HG03103 (cell line): Measurements from ENCODE around the gene PCCA.
"Not testable (repeated sequence)": the region's sequence is repeated elsewhere in the genome, so short reads cannot be mapped to it uniquely, and the experiment has no call there.

Experiments
- ATAC-seq: cut with Tn5 transposase; IDR thresholded peaks from one replicate; pipeline ENCODE4 v1.9.1; 2021; ENCODE audit warnings: low read depth; ENCODE audit not compliant: unreplicated experiment

Gene PCCA

DNA sequence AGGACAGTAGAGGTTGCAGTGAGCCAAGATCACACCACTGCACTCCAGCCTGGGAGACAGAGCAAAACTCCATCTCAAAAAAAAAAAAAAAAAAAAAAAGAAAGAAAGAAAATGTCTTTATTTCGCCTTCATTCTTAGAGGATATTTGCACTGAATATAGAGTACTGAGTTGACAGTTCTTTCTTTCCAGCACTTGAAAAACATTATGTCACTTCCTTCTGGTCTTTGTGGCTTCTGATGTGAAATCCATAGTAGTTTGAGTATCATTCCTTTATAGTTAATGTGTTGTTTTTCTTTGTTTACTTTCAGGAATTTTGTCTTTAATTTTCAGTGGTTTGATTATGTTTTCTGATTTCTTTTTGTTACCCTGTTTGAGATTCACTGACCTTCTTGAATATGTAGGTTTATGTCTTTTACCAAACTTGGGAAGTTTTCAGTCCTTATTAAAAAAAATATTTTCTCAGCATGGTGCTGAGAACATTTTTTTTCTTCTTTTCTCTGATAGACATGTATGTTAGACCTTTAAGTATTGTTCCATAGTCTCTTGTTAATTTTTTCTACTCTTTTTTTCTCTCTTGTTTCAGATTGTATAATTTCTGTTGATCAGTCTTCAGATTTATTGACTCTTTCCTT is 50.1 kb downstream of the PCCA start:
- ATAC-seq: no peak

DNA sequence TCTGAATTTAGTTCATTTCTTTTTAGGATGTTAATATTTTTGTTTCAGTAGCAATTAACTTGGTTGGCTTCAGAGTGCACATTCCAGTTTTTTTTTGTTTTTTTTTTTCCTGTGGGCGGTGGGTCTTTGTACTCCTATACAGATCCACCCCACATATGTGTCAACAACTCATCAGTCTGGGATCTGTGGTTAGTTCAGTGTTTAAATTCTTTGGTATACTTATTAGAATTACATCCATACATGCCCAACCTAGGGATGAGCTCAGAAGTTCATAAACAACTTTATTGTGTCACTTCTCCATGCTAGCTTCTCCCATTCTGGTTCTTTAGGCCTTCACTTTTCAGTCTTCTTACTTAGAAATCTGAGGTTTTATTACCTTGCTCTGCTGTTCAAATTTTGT is 50.9 kb downstream of the PCCA start:
- ATAC-seq: no peak

DNA sequence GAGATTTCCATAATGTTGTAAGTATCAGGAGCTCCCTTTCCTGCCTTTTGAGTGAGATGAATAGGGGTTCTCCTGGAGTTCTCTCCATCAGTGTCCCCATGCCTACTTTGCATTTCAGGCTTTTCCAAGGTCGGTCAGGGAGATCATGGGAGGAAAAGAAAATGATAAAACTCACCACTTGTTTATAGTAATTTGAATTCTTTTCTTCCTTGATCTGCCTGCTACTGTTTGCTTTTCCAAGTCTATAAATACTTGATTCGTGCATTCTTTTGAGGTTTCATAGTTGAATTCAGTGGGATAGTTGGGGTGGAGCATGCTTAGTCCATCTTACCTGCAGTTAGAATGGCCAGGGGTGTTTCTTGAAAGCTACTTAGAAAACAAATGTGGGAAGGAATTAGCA is 51.5 kb downstream of the PCCA start:
- no peak for ATAC-seq

DNA sequence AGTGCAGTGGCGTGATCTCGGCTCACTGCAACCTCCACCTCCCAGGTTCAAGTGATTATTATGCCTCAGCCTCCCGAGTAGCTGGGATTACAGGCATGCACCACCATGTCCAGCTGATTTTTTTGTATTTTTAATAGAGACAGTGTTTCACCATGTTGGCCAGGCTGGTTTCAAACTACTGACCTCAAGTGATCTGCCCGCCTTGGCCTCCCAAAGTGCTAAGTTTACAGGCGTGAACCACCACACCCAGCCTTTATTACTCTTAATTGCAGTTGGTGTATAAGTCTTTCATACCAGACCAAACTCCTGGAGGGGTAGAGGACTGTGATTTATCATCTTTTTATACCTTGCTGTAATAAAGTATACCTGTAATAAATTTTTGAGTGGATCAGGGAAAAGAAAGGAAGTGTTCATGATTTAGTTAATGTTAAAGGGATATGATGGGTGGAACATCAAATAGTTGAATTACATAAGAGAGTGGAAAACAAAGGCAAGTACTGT is 52.6 kb downstream of the PCCA start:
- not testable (repeated sequence) for ATAC-seq

DNA sequence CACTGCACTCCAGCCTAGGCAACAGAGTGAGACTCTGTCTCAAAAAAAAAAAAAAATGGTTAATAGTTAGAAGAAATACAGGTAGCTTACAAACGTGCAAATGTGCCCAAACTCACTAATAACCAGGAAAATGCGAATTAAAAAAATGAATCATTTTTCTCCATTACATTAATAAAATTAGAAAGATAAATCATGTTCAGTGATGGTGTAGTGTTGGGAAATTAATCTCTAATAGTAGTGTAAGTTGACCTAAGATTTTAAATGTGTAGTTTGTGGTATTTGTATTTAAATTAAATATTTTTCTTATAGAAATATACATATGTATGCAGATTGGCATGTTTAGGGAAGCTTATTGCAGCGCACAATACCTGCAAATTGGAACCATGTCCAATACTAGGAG is 57.6 kb downstream of the PCCA start:
- no peak for ATAC-seq

DNA sequence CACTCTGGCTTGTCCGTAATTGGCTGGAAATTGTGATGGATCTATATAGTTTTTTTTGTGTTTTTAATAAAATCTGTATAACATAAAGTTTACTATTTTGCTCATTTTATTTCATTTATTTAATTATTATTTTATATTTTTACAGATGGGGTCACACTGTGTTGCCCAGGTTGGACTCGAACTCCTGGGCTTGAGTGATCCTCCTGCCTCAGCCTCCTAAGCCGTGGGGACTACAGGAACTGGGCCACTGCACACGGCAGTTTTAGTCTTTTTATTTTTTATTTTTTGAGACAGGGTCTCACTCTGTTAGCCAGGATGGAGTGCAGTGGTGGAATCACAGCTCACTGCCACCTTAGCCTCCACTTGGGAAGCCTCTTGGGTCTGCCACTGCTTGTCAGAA is 58.9 kb downstream of the PCCA start:
- no peak for ATAC-seq

DNA sequence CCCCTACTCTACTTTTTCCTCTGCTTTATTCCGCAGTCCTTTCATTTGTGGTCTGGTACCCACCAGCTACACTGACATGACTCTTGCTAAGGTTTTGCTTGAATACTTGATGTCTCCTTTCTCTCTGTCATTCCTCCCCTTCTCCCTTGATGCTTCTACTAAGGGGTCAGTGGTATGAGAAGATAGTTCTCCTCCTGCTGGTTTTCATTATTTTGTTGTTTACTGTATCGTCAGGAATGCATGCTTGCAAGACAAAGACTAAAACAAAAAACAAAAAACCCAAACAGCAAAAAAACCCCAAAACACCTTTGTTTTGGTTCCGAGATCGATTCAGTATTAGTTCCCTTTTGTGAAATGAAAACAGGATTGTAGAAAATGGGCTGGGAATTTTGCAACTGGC is 59.5 kb downstream of the PCCA start:
- ATAC-seq: no peak

DNA sequence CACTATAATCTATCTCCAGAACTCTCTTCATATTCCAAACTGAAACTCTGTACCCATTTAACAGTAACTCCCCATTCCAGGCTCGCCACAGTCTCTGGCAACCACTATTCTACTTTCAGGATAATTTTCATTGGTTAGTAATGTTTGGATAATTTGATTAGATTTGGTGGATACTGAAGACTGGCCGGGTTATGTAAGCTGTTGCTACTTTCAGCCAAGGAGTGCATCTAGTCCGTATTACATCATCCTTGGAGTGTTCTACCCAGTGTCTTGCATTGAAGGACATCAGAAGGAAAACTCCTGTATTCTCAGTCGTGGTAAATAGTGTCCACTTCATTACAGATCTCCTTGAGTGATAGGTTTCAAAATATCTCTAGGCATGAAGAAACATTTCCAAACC is 60.5 kb downstream of the PCCA start:
- no peak for ATAC-seq

DNA sequence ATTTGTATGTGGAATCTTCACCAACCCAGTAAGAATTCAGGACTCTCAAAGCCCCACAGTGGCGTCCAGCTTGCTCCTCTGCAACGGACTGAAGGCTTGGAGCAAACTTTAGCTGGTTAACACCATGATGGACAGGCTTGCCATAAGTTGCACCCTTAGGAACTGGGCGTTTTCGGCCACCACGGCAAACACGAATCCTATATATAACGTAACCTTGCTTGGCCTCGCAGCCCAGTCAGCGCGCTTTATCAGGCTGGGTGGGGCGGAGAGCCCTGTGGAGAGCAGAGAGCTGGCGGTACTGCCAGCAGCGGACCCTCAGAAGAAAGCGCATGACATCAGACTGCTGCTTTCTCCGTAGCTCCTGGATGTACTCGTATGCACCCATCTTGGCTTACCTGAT is 61.8 kb downstream of the PCCA start:
- ATAC-seq: not testable (repeated sequence)

DNA sequence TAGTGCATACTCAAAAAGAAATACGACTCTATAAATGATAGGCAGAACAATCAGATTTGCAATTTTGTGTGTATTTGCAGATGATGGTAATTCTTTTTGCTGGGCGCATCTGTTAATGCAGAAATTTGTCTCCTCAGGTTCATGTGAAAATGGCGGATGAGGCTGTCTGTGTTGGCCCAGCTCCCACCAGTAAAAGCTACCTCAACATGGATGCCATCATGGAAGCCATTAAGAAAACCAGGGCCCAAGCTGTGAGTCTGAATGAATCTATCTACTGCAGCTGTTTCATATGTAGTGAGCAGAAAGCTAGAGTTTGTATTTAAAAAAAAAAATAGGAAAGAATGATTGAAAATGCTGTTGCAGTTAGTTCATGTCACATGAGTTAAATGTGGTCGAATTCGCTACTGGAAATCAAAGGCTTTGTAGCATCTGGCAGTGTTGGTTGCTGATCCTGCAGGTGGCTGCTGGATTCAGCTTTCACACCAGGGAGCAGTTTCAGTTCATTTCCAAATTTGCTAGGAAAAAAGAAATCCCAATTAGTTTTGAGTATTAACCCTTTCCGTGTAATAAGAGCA is 66.0 kb downstream of the PCCA start:
- no peak for ATAC-seq

DNA sequence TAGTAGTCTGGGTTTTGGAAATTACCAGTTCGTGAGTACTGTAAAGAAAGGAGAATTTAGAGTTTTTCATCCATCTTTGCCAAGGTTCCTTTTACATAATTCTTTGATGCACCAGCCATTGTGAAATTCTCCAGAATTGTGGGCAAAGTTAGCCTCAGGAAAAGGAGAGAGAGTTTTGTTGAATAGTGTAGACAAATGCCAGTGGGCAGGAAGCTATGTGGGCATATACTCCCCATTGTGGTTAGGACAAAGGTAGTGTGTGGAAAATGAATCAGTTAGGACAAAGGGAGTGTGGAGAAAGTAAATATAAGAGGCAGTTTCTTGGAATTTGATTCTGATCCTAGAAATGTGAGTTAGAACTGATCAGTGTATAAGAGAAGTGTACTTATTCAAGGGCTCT is 67.9 kb downstream of the PCCA start:
- no peak for ATAC-seq

DNA sequence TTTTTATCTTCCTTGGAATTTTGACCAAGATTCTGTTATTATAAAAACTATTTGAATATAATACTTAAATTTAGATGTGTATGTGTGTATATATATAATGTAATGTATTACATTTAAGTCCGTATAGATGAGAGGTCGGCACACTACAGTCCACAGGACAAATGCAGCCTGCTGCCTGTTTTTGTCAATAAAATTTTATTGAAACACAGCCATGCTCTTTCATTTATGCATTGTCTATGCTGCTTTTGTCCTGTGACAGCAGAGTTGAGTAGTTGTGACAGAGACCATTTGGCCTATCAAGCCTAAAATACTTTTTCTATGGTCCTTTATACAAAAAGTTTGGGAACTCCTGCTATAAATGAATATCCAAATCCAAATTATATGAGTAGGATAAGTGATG is 69.7 kb downstream of the PCCA start:
- no peak for ATAC-seq

DNA sequence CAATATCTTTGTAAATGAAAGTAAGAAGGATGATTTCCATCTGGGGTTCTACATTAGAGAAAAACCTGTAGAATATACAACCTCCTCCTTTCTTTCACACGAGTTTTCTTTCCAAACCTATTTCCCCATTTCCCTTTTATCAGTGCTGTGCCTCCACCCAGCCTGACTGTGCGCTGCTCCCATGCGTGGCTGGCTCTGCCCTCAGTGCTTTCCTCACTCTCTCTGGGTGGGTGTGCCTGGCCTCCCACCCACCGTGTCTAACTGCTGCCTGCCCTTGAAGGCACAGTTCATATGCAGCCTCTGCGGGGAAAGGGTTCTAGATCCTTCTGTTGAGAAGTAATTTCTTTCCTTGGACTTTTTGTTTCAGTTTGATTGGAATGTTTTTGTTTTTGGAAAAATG is 70.7 kb downstream of the PCCA start:
- no peak for ATAC-seq

DNA sequence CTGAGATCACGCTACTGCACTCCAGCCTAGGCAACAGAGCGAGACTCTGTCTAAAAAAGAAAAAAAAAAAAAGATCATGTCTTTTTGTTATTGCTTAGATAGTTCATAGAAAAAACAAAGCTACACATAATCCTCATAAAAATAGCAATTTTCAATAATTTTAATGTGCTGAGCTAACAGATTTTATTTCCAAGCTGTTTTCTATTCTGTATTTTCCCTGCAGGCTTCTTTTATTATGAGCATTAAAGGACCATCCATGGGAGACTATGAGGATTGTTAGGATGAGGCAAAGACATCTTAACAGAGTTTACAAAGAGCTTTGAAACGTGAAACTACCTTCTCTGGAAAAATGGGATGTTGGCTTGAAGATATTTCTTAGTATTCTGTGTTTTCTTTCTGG is 71.6 kb downstream of the PCCA start:
- no peak for ATAC-seq

DNA sequence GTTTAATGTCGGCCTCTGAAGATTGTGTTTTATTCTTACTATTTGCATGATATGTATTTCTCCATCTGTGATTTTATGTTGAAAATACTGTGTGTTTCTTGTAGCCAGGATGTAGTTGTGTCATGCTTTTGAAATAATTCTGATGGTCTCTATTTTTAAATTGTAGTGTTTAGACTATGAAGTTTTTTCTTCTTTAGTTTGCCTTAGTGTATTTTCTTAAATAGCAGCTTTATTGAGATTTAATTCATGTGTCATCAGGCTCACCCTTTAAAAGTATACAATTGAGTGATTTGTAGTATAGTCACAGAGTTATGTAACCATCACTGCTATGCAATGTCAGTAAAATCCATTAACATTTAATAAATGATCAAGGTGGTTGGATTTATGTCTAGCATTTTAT is 74.5 kb downstream of the PCCA start:
- ATAC-seq: no peak

DNA sequence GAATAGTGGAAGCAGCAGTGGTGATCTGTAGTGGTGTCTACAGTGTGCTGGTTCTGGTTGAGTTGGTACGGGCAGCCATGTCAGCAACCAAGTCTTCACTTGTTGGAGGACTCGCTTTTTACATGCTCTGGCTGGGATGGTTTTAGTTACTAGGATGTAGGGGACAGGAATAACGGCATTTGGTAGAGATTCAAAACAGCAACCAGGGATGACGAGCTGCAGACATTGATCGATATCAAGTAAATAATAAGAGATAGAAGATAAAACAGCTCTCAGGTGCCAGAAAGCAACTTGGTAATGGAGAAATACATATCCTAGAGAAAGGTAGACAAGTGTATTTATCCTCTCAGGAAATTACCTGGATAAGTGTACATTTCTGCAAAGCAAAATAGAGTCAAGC is 84.3 kb downstream of the PCCA start:
- ATAC-seq: no peak

DNA sequence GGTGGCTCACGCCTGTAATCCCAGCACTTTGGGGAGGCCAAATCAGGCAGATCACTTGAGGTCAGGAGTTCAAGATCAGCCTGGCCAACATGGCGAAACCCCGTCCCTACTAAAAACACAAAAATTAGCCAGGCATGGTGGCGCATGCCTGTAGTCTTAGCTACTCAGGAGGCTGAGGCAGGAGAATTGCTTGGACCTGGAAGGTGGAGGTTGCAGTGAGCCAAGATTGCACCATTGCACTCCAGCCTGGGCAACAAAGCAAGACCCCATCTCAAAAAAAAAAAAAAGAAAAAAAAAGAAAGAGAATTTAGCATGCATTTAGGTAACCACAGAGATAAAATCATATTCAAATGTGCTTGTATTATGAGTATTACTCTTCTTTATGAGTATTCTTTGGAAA is 85.6 kb downstream of the PCCA start:
- not testable (repeated sequence) for ATAC-seq

DNA sequence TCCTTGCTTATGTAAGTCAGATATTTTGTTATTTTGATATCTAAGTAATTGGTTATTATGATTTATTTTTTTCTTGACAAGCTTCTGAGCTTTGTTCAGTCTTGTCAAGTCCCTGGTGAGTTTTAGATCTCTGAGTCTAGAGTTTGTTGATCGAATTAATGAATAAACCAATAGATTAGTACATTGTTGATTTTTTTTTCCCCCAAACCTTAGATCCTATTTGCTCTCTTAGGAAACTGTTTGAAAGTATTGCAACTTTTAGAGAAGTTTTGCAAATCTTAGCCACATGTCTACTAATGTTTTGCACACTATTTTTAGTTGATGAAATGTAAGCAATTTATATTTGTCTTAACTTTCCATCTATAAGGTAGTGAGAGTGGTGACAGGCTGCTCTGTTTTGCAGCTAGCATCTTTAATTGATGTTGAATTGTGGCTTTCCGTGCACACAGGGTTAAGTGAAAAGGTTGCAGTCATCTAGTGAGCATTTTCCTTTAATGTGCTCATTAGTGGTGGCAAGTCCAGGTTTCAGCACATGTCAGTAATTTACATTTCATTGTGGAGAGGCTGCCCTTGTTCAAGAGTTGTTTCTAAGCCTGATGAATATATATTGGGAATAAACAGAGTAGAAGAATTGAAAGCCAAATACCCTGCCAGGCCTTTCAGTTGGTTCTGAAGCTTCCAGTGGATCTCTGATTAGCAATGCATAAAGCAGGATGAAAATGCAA is 86.3 kb downstream of the PCCA start:
- ATAC-seq: no peak

DNA sequence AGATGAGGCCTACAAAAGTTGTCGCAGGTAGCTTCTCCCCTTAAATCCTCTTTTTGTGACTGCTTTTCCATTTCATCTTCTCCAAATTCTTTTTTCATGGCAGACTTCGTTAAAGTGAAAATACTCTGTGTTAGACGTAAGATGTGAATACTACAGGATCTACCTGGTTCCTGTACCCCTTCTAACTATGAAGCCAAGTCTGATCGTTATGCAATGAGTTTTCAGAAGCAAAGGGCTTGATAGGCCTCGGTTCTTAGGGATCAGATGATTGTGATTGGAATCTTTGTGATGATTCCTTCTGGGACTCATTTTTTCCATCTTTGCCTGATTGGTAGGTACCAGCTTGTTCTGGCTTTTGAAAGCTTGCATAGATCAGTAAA is 86.9 kb downstream of the PCCA start:
- ATAC-seq: no peak

DNA sequence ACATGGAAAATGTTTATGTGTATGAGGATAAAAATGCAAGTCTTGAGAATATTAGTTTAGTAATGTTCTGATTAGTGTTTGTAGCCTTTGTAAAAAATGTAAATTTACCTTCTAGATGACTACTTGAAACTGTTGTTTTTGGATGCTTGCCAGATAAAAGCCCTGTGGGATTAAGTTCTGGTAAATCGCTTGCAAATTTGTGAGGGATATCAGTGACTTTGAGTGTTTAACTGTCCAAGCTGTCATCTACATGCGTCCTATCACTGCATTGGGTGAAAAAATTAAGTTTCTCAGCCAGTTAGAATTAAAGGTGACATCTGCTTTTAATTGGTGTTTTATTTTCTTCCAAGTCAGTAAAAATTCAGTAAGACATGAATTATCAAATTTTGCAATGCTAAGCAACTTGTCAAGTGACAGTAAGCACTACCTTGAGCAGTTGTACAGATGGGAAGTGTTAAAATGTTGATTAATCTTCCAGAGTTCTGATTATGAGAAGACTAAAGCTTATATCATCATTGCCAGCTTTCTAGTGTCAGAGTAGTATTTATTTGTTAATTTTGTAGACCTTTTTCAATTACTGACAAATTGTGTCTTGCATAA is 88.0 kb downstream of the PCCA start:
- ATAC-seq: no peak

DNA sequence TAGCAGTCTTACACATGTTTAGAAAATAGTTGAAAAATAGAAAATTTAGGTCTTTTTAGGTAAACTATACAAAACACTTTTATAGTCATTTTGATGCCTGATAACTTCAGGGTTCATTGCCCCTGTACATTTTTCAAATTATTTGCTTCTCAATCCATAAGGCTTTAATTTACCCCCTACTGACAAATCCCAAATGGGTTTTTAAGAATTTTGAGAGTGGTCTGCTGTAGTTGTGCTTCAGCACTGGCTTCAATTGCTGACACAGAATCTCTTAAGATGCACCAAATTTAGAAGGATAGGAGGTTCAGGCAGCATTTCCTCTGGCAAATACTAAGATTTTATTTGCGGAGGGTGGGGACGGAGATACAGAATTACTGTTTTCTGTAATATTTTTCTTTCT is 89.4 kb downstream of the PCCA start:
- no peak for ATAC-seq

DNA sequence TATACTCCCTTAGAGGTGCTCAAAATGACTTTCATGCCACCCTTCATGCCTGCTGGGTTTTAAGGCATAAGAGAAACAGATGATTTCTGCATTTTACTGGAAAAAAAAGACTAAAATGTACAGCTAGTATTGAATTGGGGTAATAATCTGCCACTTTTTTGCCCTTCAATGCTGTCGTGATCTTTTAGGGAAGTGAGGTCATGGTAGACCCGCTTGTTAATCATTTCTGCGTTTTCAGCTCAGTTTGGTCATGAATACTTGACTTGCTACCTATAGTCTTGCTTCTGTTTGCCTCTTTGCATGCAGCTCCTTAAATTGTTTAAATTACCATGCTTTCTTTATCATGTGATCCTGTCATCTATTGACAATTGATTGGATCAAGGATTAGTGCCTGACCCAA is 90.4 kb downstream of the PCCA start:
- ATAC-seq: no peak
